ENCODE results near the gene TPRN.
A peak's percentile ranks its signal among the peaks of the same experiment; 100 is the strongest.
"Not testable (repeated sequence)": the region's sequence is repeated elsewhere in the genome, so short reads cannot be mapped to it uniquely, and the experiment has no call there.

Gene TPRN, protein sequence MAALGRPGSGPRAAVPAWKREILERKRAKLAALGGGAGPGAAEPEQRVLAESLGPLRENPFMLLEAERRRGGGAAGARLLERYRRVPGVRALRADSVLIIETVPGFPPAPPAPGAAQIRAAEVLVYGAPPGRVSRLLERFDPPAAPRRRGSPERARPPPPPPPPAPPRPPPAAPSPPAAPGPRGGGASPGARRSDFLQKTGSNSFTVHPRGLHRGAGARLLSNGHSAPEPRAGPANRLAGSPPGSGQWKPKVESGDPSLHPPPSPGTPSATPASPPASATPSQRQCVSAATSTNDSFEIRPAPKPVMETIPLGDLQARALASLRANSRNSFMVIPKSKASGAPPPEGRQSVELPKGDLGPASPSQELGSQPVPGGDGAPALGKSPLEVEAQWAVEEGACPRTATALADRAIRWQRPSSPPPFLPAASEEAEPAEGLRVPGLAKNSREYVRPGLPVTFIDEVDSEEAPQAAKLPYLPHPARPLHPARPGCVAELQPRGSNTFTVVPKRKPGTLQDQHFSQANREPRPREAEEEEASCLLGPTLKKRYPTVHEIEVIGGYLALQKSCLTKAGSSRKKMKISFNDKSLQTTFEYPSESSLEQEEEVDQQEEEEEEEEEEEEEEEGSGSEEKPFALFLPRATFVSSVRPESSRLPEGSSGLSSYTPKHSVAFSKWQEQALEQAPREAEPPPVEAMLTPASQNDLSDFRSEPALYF

DNA sequence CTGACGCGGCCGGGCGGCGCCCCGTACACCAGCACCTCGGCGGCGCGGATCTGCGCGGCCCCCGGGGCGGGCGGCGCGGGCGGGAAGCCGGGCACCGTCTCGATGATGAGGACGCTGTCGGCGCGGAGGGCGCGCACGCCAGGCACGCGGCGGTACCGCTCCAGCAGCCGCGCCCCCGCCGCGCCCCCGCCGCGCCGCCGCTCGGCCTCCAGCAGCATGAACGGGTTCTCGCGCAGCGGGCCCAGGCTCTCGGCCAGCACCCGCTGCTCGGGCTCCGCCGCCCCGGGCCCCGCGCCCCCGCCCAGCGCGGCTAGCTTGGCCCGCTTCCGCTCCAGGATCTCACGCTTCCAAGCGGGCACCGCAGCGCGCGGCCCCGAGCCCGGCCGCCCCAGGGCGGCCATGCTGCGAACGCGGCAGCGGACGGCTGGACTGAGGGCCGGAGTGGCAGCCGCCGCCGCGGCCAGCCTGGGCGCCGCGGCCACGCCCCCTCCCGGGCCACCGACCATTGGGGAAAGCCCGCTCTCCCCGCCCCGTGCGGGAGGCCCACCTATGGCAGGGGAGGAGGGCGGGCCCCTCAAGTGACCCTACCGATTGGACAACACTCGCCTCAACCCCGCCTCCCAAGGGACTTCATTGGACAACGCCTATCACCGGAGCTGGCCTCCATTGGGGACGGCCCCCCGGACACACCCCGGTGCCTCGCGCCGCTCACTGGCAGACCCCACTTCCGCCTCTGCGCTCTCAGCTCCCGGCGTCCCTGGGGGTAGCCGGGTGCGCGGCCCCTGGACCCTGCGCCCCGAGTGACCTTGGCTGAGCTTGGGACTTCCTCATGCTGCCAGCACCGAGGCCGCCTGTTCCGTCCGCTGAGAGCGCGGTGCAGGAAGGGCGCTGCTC is at the start of gene TPRN:
Gene TPRN, minus strand, starts transcription at position 431 of the 894 bp plus-strand sequence. Its CDS starts 30 bp downstream, at position 401.
- no peaks in the 10 kb centered on the region for H3K9me3 ChIP-seq (ENCODE audit: control insufficient read depth in 5 of 5, low read length in 5 of 5)
- peaks cover 10 to 65% (median 58%) of the 10 kb centered on the region in 5 donors for H3K4me1 ChIP-seq (ENCODE audit: control insufficient read depth in 5 of 5, insufficient read depth in 5 of 5, low read length in 5 of 5)
- H3K9ac ChIP-seq (ENCODE audit: low read length in 5 of 5), result peak within 1 kb of the TSS in 4 of 5 donors; percentile 43 to 77 (median 61)
- H3K27me3 ChIP-seq (ENCODE audit: control insufficient read depth in 5 of 5, insufficient read depth in 4 of 5, low read length in 5 of 5), result no peaks in the 10 kb centered on the region
- peak within 1 kb of the TSS; percentile 59 to 92 (median 71) for H3K4me3 ChIP-seq (ENCODE audit: low read depth in 1 of 5, low read length in 5 of 5)
- H3K27ac ChIP-seq (ENCODE audit: low read depth, low read length), result peak within 1 kb of the TSS; percentile 70
- no peaks in the 10 kb centered on the region for H3K36me3 ChIP-seq (ENCODE audit: control insufficient read depth in 5 of 5, insufficient read depth in 5 of 5, low read length in 5 of 5)

DNA sequence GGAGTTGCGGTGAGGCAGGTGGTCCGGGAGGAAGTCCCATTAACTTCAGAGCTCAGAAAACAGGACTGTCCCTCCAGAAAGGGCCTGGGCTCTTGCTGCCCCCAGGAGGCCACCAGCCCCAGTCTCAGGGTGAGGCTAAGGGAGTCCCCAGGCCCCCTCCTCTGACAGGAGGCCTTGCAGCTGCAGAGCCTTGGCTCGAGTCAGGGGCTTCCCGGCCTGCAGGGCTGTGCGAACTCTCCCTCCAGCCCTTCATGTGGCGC is 47.3 kb upstream of the TPRN start:
- H3K4me1 ChIP-seq (ENCODE audit: control insufficient read depth in 5 of 5, insufficient read depth in 5 of 5, low read length in 5 of 5), result peaks cover 0 to 43% (median 18%) of the 10 kb centered on the region in 5 donors
- no peak overlapping the region for H3K9ac ChIP-seq (ENCODE audit: low read length in 5 of 5)
- peaks cover 0 to 11% (median 10%) of the 10 kb centered on the region in 5 donors for H3K36me3 ChIP-seq (ENCODE audit: control insufficient read depth in 5 of 5, insufficient read depth in 5 of 5, low read length in 5 of 5)
- peaks cover 0 to 3% (median 0%) of the 10 kb centered on the region in 5 donors for H3K27me3 ChIP-seq (ENCODE audit: control insufficient read depth in 5 of 5, insufficient read depth in 4 of 5, low read length in 5 of 5)
- no peak overlapping the region for H3K27ac ChIP-seq (ENCODE audit: low read depth, low read length)
- H3K4me3 ChIP-seq (ENCODE audit: low read depth in 1 of 5, low read length in 5 of 5), result no peak overlapping the region
- H3K9me3 ChIP-seq (ENCODE audit: control insufficient read depth in 5 of 5, low read length in 5 of 5), result no peaks in the 10 kb centered on the region

DNA sequence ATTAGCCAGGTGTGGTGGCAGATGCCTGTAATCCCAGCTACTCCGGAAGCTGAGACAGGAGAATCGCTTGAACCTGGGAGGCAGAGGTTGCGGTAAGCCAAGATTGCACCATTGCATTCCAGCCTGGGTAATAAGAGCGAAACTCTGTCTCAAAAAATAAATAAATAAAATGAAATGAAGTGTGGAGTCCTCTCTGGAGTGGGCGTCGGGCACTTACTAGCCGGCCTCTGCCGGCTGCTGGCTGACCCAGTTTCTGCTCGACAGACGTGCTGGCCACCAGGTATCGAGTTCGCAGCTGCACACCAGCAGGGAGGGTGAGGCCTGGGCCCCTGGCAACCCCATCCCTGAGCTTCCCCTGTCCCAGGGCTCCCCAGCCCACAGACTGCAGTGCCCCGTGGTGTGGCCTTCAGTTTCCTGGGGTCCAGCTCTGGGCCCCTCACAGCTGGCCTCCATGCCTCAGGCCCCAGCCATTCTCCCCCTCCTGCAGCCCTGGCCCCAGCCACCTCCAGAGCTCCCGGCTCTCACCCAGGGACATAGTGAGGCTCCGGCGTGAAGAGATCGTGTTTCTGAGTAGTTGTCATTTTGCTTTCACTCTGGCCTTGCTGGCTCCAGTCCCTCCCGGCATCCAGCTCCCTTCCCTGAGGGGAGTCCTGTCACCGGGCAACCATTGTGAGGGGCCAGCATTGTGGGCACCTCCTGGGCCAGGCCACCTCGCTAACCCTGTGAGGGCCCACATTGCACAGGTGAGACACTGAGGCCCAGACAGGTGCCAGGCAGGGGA is 46.8 kb upstream of the TPRN start:
- no peak overlapping the region for H3K4me3 ChIP-seq (ENCODE audit: low read depth in 1 of 5, low read length in 5 of 5)
- H3K4me1 ChIP-seq (ENCODE audit: control insufficient read depth in 5 of 5, insufficient read depth in 5 of 5, low read length in 5 of 5), result peaks cover 4 to 48% (median 24%) of the 10 kb centered on the region in 5 donors
- H3K27me3 ChIP-seq (ENCODE audit: control insufficient read depth in 5 of 5, insufficient read depth in 4 of 5, low read length in 5 of 5), result peaks cover 0 to 3% (median 0%) of the 10 kb centered on the region in 5 donors
- no peak overlapping the region for H3K9ac ChIP-seq (ENCODE audit: low read length in 5 of 5)
- H3K9me3 ChIP-seq (ENCODE audit: control insufficient read depth in 5 of 5, low read length in 5 of 5), result no peaks in the 10 kb centered on the region
- H3K36me3 ChIP-seq (ENCODE audit: control insufficient read depth in 5 of 5, insufficient read depth in 5 of 5, low read length in 5 of 5), result peaks cover 0 to 16% (median 16%) of the 10 kb centered on the region in 5 donors
- no peak overlapping the region for H3K27ac ChIP-seq (ENCODE audit: low read depth, low read length)

DNA sequence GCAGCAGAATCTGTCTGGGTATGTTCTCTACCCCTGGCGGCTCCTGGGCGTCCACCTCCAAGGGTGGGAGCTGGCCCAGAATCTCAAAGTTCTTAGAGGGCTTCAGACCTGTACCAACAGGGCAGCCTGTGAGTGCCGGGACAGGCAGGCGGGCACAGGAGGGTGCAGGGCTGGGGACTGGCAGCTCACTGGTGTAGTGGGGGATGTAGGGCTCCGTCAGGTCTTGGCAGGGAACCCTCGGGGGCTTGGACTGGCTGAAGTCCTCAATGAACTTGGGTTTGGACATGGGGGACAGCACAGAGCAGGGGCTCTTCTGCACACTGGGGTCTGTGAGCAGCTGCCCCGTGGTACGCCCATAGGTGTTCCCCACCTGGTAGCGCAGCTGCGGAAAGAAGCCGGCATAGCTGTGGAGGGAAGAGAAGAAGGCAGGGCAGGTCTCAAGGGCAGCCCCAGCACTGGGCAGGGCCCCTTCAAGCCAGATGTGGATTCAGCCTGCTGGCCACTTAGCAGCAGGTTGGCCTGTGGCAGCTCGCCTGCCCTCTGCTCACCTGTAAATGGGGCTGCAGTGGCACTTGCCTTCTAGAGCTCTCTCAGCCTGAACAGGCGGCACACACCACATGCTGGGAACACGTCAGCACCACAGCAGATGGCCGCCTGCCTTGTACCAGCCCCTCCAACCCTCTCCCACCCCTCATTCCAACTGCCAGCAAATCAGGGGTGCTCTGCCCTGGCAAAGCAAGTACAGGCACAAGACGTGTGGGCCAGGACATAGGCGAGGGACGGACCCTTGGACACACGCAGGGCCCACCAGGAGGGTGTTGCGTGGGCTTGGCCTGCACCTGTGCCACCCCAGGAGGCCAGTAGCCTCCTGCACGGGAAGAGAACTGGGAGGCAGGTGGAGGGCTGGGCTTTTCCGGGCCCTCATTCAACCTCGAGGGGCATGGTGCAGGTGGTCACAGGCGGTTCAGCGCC is 45.2 kb upstream of the TPRN start:
- Histone ChIP-seq H3K27ac (ENCODE audit: low read depth, low read length) (no peak overlapping the region), H3K4me1 (ENCODE audit: control insufficient read depth in 5 of 5, insufficient read depth in 5 of 5, low read length in 5 of 5) (peaks cover 8 to 50% (median 27%) of the 10 kb centered on the region in 5 donors), H3K36me3 (ENCODE audit: control insufficient read depth in 5 of 5, insufficient read depth in 5 of 5, low read length in 5 of 5) (peaks cover 0 to 21% (median 19%) of the 10 kb centered on the region in 5 donors), H3K27me3 (ENCODE audit: control insufficient read depth in 5 of 5, insufficient read depth in 4 of 5, low read length in 5 of 5) (peaks cover 0 to 3% (median 0%) of the 10 kb centered on the region in 5 donors), H3K9ac (ENCODE audit: low read length in 5 of 5) (no peak overlapping the region), H3K4me3 (ENCODE audit: low read depth in 1 of 5, low read length in 5 of 5) (no peak overlapping the region), H3K9me3 (ENCODE audit: control insufficient read depth in 5 of 5, low read length in 5 of 5) (no peaks in the 10 kb centered on the region)

DNA sequence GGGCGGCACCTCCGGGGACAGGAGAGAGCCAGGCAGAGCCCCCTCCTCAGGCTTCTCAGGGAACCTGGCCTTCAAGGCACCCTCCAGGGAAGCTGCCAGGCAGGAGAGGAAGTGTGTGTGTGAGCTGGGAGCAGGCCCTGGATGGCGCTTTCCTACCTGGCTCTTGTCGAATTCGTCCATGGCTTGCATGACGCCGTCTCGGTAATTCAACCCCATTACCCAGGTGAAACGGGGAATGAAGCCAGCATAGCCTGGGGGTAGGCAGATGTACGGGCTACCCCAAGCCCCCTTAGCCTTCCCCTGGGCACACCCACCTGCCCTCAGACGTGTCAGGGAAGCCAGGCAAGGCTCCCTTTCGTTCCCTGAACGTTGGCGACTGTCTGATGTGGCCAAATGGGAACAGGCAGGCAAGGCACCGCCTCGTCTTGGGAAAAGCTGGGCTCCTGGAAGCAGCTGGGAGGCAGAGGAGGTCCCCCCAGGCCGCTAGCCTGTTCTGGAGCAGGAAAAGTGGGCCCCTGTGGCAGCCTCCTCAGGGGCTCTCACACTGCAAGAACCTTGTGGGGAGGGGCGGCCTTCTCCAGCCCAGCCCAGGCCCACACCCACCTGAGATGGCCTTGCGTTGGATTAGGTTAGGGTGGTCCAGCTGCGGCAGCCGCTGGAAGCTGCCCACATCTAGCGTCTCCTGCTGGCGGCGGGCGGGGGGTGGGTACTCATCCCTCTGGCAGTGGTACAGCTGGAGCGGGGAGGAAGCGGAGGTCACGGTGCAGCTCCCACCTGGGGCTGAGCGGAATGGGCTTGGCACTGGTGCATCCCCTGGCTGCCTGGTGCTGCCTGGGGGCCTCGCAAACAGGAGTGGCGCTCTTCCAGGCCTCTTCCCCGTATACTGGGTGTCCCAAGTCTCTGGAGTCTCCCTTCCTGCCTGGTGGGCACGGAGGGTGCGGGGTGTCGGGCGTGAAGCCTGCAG is 44.2 kb upstream of the TPRN start:
- H3K36me3 ChIP-seq (ENCODE audit: control insufficient read depth in 5 of 5, insufficient read depth in 5 of 5, low read length in 5 of 5), result peaks cover 0 to 21% (median 19%) of the 10 kb centered on the region in 5 donors
- H3K9me3 ChIP-seq (ENCODE audit: control insufficient read depth in 5 of 5, low read length in 5 of 5), result no peaks in the 10 kb centered on the region
- H3K4me1 ChIP-seq (ENCODE audit: control insufficient read depth in 5 of 5, insufficient read depth in 5 of 5, low read length in 5 of 5), result peaks cover 8 to 47% (median 25%) of the 10 kb centered on the region in 5 donors
- no peak overlapping the region for H3K9ac ChIP-seq (ENCODE audit: low read length in 5 of 5)
- H3K27ac ChIP-seq (ENCODE audit: low read depth, low read length), result no peak overlapping the region
- H3K4me3 ChIP-seq (ENCODE audit: low read depth in 1 of 5, low read length in 5 of 5), result no peak overlapping the region
- H3K27me3 ChIP-seq (ENCODE audit: control insufficient read depth in 5 of 5, insufficient read depth in 4 of 5, low read length in 5 of 5), result peaks cover 0 to 3% (median 0%) of the 10 kb centered on the region in 5 donors

DNA sequence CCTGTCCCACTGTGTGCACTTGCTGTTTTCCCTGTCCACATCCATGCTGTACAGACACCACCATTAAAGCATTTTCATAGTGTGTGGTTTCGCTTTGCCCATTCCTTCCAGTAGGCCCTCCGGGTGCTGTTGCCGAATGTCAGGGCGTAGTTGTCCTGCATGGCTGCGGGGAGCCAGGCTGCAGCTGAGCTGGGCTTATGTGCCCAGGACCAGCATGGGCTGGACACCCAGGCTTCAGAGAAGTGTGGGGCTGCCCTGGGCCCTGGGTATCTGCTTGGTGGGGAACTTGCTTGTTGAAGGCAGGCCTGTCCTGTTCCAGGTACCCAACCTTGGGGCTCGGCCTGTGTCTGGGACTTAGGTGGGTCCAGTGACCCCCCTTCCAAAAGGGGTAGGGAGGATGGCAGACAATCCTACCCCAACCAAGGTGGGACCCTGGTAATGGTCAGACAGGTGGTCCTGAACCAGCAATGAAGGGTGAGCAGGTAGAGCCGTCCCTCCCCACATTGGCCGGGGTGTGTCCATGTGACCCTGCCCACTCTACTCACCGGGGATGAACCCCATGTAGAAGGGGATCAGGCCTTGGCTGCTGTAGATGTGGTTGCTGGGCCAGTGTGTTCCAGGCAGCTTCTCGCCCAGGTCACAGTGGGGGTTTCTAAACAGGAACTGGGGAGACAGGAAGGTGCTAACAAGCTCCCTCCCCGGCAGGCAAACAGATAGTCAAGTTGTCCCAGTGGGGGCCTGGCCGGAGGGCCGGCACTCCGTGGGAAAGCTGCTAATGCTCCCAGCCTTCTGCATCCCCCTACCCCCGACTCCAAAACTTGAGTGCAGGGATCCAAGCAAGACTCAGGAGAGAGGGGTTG is 43.3 kb upstream of the TPRN start:
- H3K9me3 ChIP-seq (ENCODE audit: control insufficient read depth in 5 of 5, low read length in 5 of 5), result no peaks in the 10 kb centered on the region
- no peak overlapping the region for H3K9ac ChIP-seq (ENCODE audit: low read length in 5 of 5)
- peaks cover 0 to 3% (median 0%) of the 10 kb centered on the region in 5 donors for H3K27me3 ChIP-seq (ENCODE audit: control insufficient read depth in 5 of 5, insufficient read depth in 4 of 5, low read length in 5 of 5)
- H3K27ac ChIP-seq (ENCODE audit: low read depth, low read length), result no peak overlapping the region
- peaks cover 0 to 21% (median 19%) of the 10 kb centered on the region in 5 donors for H3K36me3 ChIP-seq (ENCODE audit: control insufficient read depth in 5 of 5, insufficient read depth in 5 of 5, low read length in 5 of 5)
- peaks cover 8 to 55% (median 30%) of the 10 kb centered on the region in 5 donors for H3K4me1 ChIP-seq (ENCODE audit: control insufficient read depth in 5 of 5, insufficient read depth in 5 of 5, low read length in 5 of 5)
- H3K4me3 ChIP-seq (ENCODE audit: low read depth in 1 of 5, low read length in 5 of 5), result peak overlapping the region in 2 of 5 donors; percentile 17 to 23

DNA sequence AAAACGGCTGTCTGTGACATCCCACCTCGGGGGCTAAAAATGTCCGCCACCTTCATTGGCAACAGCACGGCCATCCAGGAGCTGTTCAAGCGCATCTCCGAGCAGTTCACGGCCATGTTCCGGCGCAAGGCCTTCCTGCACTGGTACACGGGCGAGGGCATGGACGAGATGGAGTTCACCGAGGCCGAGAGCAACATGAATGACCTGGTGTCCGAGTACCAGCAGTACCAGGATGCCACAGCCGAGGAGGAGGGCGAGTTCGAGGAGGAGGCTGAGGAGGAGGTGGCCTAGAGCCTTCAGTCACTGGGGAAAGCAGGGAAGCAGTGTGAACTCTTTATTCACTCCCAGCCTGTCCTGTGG is 42.7 kb upstream of the TPRN start:
- not testable (repeated sequence) for H3K27me3 ChIP-seq (ENCODE audit: control insufficient read depth in 5 of 5, insufficient read depth in 4 of 5, low read length in 5 of 5); H3K9me3 ChIP-seq (ENCODE audit: control insufficient read depth in 5 of 5, low read length in 5 of 5); H3K9ac ChIP-seq (ENCODE audit: low read length in 5 of 5); H3K27ac ChIP-seq (ENCODE audit: low read depth, low read length)
- H3K4me3 ChIP-seq (ENCODE audit: low read depth in 1 of 5, low read length in 5 of 5), result peak overlapping the region in 1 of 5 donors; percentile 23
- H3K4me1 ChIP-seq (ENCODE audit: control insufficient read depth in 5 of 5, insufficient read depth in 5 of 5, low read length in 5 of 5), result peaks cover 8 to 57% (median 31%) of the 10 kb centered on the region in 5 donors
- peaks cover 0 to 21% (median 19%) of the 10 kb centered on the region in 5 donors for H3K36me3 ChIP-seq (ENCODE audit: control insufficient read depth in 5 of 5, insufficient read depth in 5 of 5, low read length in 5 of 5)

Measured in subcutaneous abdominal adipose tissue (tissue), 5 donors.